ENCODE data around the gene AKNAD1.
"Not testable (repeated sequence)": the region's sequence is repeated elsewhere in the genome, so short reads cannot be mapped to it uniquely, and the experiment has no call there.

Gene AKNAD1, protein sequence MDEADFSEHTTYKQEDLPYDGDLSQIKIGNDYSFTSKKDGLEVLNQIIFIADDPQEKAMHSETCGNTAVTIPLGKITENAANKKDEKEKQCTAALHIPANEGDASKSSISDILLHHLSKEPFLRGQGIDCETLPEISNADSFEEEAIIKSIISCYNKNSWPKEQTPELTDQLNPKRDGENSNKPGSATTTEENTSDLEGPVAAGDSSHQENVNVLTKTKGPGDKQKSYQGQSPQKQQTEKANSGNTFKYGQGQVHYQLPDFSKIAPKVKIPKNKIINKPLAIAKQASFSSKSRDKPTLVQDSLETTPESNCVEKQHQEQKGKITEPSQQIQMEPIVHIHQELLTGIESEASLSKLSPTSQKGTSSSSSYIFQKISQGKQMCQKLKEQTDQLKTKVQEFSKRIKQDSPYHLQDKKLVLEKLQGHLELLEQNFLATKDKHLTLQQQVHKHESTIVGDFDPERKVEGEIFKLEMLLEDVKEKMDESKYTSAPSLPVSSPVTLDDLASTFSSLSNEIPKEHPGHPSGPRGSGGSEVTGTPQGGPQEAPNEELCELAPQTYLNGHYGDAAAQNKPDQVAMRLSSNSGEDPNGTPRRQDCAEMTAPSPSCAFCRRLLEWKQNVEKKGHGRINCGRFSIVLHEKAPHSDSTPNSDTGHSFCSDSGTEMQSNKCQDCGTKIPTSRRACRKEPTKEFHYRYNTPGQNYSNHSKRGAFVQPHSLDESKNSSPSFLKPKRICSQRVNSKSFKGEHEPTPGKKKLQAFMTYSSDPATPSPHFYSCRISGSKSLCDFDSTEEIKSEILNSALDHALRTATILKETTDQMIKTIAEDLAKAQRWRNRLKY

GRCh38 chr1:108856994-108857393, at the start of gene AKNAD1:
AKNAD1 (minus strand) TSS chr1:108857094; CDS start chr1:108852664, 4,430 bp downstream.
- no peak for DNase-seq (ENCODE audit: low read depth, low spot score)

DNA sequence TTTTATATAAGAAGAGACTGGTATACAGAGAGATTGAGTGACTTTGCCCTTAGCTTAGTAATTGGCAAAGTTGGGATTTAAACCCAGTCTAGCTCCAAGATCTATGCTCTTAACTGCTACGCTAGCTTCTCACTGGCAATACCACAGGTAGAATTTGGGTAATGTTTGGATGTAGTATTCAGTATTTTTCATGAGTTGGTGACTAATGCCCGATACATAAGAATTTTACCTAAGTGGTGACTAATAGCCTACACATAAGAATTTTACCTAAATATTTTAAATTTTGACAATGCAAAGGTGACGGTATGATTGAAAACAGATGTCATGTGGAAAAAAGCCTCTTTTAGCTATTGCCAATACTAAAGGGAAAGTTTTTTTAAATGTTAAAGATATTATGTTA, 44.2 kb upstream of the AKNAD1 start:
- no peak for DNase-seq (ENCODE audit: low read depth, low spot score)

- no peak for DNase-seq (ENCODE audit: low read depth, low spot score)
These were observed 41.2 kb upstream of the AKNAD1 start for GRCh38 chr1:108897865-108898720.

GRCh38 chr1:108896146-108897145, 39.6 kb upstream of the AKNAD1 start:
- DNase-seq (ENCODE audit: low read depth, low spot score): no peak

DNA sequence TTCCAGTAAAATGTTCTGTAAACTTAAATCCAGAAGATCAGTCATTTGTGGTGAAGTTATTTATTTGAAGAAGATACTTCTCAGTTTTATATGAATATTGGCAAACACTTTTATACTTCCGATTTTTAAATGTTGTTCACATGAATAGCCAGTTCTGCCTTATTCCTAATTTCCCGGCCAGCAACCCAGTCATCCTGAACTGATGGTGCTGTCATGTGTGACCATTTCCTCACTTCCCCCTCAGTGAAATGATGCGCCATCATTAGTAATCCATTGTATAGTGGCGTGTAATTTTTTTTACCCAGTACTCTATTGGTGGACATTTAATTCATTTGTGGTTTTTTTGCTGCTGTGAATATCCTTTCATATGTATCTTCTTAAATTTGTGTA, 36.2 kb upstream of the AKNAD1 start:
- no peak for DNase-seq (ENCODE audit: low read depth, low spot score)

DNA sequence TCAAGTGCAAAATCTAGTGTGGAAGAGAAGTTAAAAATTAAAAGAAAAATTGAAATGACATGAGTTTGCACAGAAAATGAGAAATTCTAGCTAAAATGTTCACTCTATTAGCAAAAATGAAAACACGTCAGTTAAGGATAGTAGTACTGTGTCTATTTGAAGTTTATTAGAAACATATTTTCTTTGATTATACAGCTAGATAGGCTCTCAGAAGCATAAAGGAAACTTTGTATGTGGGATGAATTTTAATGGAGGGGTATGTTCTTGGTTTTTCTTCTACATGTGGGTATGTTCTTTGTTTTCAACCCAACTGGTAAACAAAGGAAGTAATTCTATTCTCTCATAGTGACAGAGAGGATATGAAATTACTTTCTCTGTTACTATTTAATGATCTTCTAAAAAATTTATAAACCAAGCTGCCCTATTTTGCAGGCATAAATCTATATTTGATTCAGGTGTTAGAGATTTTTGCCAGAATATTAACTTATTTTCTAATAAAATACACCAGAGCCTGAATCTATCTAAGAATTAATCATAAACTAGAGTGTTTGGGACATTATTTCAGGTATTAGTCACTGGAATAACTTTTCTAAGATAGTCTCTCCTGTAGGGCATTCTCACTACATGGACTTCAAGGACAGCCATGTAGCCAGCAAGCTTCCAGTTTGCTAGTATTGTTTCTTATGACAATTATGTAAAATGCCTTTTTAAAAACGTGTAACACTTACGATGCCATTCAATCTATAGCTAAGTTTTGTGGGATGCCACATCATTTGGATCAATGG, 35.7 kb upstream of the AKNAD1 start:
- DNase-seq (ENCODE audit: low read depth, low spot score): no peak

DNA sequence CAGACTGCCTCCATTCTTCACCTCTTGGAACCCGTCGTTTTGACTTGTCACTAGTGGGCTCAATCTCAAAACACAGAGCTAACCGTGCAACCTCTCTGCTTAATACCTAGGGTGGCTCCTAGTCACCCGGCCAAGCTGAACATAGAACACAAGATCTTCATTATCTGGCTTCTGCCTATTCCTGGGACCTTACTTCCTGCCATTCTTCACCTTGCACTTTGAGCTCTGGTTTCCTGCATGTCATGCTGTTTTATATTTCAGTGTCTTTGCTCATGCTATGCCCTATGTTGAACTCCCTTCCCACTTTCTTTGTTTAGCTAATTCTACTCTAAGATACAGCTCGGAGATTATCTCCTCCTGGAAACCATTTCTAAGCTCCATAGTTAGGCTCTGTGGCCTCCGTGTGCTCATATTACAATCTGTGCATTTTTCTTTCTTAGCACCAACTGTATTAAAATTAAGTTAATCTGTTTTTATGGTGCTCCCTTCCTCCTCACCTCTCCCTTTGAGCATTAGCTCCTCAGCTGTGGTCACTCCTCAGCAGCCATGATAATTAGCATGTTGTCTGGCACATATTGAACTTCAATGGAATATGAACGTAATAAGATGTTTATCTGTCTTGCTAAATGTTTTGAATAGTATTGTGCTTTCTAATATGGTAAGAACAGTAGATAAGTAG, 33.0 kb upstream of the AKNAD1 start:
- DNase-seq (ENCODE audit: low read depth, low spot score): no peak

GRCh38 chr1:108889006-108889645, 32.2 kb upstream of the AKNAD1 start:
- not testable (repeated sequence) for DNase-seq (ENCODE audit: low read depth, low spot score)

DNA sequence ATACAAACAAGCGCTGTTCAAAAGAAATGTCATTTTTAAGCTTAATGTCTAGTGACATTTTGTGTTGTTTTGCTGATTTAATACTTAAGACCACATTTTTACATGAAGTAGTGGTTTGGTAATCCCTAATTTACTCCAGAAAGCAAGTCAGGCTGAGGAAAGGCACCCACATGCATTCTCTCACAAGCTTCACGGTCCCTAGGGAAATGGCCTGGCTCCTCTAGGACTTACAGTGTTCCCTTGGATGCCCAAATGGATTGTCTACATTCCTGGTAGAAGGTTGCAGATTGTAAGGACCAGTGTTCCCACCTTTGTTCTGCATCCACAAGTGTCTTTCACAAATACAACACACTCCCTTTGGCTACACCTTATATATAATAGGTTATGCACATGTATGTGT, 29.4 kb upstream of the AKNAD1 start:
- DNase-seq (ENCODE audit: low read depth, low spot score): no peak

- DNase-seq (ENCODE audit: low read depth, low spot score): no peak
These were observed 28.1 kb upstream of the AKNAD1 start for GRCh38 chr1:108884968-108885367.

DNA sequence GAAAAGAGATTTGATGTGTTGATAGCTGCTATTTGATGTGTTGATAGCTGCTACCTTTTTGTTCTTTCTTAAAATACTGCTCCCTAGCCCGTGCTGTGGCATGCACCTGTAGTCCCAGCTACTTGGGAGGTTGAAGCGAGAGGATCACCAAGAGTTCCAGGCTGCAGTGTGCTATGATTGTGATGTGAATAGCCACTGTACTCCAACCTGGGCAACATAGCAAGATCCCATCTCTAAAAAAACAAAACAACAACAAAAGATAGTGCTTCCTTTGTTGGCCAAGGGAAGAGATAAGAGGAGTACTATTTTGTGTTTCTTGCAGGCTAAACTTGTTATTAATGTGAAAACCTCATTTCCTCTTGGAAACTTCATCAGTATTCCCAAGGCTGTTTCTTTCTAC, 25.9 kb upstream of the AKNAD1 start:
- DNase-seq (ENCODE audit: low read depth, low spot score): no peak

GRCh38 chr1:108881369-108881768, 24.5 kb upstream of the AKNAD1 start:
- no peak for DNase-seq (ENCODE audit: low read depth, low spot score)

DNA sequence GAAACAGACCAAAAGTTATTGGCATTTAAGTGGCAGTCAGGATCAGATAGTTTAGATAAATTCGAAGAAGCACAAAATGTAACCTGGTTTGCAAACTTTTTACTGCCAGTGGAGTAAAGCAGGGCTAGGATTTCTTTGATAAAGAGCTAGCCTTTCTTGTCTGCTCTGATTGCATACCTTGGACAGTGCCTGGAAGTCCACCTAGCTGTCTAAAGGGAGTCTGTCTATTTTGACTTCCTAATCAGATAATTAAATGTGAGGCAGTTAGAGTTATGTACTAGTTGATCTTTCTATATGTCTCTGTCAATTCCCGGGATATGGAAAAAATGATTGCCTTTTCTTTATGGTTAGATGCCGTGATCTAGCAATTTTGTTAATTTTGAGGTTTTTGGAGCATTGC, 24.0 kb upstream of the AKNAD1 start:
- no peak for DNase-seq (ENCODE audit: low read depth, low spot score)

DNA sequence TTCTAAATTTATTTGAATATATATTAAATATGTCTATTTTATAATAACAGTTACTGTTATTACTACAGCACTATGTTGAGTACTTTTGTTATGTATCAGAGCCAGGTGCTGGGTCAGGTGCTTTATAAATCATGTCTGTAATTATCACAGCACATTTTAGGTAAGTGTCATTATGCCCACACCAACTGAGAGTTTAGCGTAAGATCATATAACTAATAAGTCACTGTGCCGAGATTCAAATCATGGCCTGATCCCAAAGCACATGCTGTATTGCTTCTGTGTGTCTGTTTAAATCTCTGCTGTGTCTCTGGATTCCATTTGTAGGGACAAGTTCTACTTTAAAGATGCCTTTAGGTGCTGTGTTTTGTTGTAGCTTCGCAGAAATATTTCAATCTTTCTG, 21.8 kb upstream of the AKNAD1 start:
- no peak for DNase-seq (ENCODE audit: low read depth, low spot score)

- no peak for DNase-seq (ENCODE audit: low read depth, low spot score)
These were observed 21.2 kb upstream of the AKNAD1 start for GRCh38 chr1:108878160-108878469.

- no peak for DNase-seq (ENCODE audit: low read depth, low spot score)
These were observed 20.7 kb upstream of the AKNAD1 start for GRCh38 chr1:108877348-108878159.

DNA sequence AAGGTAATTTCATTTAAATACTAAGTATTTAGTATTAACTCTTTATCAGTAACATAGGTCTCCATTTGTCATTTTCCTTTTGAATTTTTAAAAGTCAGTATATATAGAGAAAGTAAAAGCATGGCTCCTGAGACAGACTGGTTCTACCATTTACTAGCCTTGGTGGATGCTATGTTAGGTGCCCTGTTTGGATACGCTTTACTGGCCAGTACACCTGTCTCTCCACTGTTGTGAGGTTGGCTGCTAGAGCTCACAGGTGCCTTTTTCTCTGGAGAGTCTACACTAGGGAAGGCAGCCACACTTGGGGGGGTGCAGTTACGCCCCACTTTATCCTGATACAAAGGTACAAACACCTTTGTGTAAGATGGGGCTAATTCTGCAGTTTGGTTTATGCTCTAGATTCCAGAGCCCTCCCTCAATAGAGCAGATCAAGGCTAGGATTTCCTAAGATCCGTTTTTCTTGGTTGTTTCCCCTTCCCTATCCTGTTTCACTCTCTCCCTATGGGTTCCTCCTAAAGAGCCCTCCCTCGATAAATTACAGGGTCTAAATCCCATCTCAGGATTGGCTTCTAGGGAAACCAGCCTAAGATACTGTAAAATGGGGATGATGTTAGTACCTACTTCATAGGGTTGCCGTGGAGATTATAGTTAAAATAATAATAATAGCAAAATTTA, 14.3 kb upstream of the AKNAD1 start:
- DNase-seq (ENCODE audit: low read depth, low spot score): no peak
